Left lung (tissue), 10 donors: ENCODE measurements around the gene SPECC1L. TPM values are rescaled to one million over a fixed set of nuclear protein-coding genes. Genes with fewer than 3 reads are reported as not detected.
"Not testable (repeated sequence)": the region's sequence is repeated elsewhere in the genome, so short reads cannot be mapped to it uniquely, and the experiment has no call there.

Experiments used
- ATAC-seq: fragments of 200-7000 bp; cut with Tn5 transposase; one replicate; pipeline ENCODE4 v1.9.1; 2020; ENCODE audit warnings: moderate library complexity
- DNase-seq, 4 donors: peaks; one replicate each; pipeline ENCODE4 v3.0.0-alpha.2; 2013 to 2020
- H3K27ac ChIP-seq, 2 donors: fragments of 200-600 bp; sonication (generic) in 1 of 2; one replicate each; pipeline versions ENCODE4 v1.5.0 to v1.8.0; 2020 to 2021
- H3K27me3 ChIP-seq, 2 donors: fragments of 200-600 bp; sonication (generic) in 1 of 2; one replicate each; pipeline versions ENCODE4 v1.5.0 to v1.8.0; 2020 to 2021
- H3K36me3 ChIP-seq, 2 donors: fragments of 200-600 bp; sonication (generic) in 1 of 2; one replicate each; pipeline versions ENCODE4 v1.5.0 to v1.8.0; 2020 to 2021
- H3K4me1 ChIP-seq, 2 donors: fragments of 200-600 bp; one replicate each; pipeline ENCODE4 v1.8.0; 2021
- H3K4me3 ChIP-seq, 2 donors: fragments of 200-600 bp; sonication (generic) in 1 of 2; one replicate each; pipeline versions ENCODE4 v1.5.0 to v1.8.0; 2020 to 2021; ENCODE audit warnings: mild to moderate bottlenecking in 1 of 2
- H3K9me3 ChIP-seq, 2 donors: fragments of 200-600 bp; sonication (generic) in 1 of 2; one replicate each; pipeline versions ENCODE4 v1.5.0 to v1.8.0; 2020 to 2021
- CTCF ChIP-seq, 2 donors: fragments of 200-600 bp; sonication (generic) in 1 of 2; IDR thresholded peaks; one replicate each; pipeline versions ENCODE4 v1.5.0 to v1.8.0; 2021; ENCODE audit warnings: antibody characterized with exemption in 2 of 2
- intact Hi-C, 2 donors: fragments of 100-400 bp; cut with DNase I; formaldehyde crosslinking; loops; one replicate each; pipeline versions ENCODE4 v1.11.2 to v1.14.2; 2022
- polyA plus RNA-seq, 6 donors: library from polyadenylated mRNA; unstranded; fragments of 120-200 nt; gene quantifications; one replicate each; pipeline ENCODE4 v1.2.1, GENCODE V29; 2013; ENCODE audit not compliant: insufficient read length in 6 of 6
- total RNA-seq, 2 donors: library from RNA; stranded (reverse); fragmentation: NEBNext Ultra II Directional; extraction: Animal tissue kit (Norgen Biotek cat#: 25700); gene quantifications; one replicate each; pipeline ENCODE4 v1.2.1, GENCODE V29; 2021
- donor health status: DM: no; HTN: yes; CAD: no.
- donor health status: DM: no; HTN: no; CAD: no.

Gene SPECC1L
- total and polyA plus RNA-seq, 8 donors = 70.9 to 94.4 (median 80.9) TPM

- ATAC-seq (no peak), DNase-seq (peak in 1 of 4 donors; percentile 88)
- Histone ChIP-seq H3K27me3 (no peaks in the 10 kb centered on the region), H3K9me3 (no peaks in the 10 kb centered on the region), H3K36me3 (no peaks in the 10 kb centered on the region), H3K4me3 (peak overlapping the region; percentile 75 to 79), H3K27ac (peak overlapping the region; percentile 93 to 98), H3K4me1 (peaks cover 20 to 37% of the 10 kb centered on the region in 2 donors)
- intact Hi-C loops = no loop called here
- no peak for TF ChIP-seq CTCF (IDR thresholded peaks at IDR 0.05)
Measured at GRCh38 chr22:24271386-24271854, 789 bp downstream of the SPECC1L start.

- H3K4me1 ChIP-seq = peaks cover 20 to 37% of the 10 kb centered on the region in 2 donors
- intact Hi-C loops, H3K36me3 ChIP-seq, H3K27ac ChIP-seq, H3K27me3 ChIP-seq, DNase-seq, H3K4me3 ChIP-seq, H3K9me3 ChIP-seq, ATAC-seq: not testable (repeated sequence)
Measured at GRCh38 chr22:24273031-24273430, 2.4 kb downstream of the SPECC1L start.

- H3K4me3 ChIP-seq, H3K27me3 ChIP-seq, DNase-seq, H3K9me3 ChIP-seq, H3K36me3 ChIP-seq, intact Hi-C loops, ATAC-seq: not testable (repeated sequence)
- Histone ChIP-seq H3K27ac (peak overlapping the region; percentile 16 to 41), H3K4me1 (peaks cover 20 to 37% of the 10 kb centered on the region in 2 donors)
Measured at GRCh38 chr22:24273906-24274305, 3.3 kb downstream of the SPECC1L start.

GRCh38 chr22:24274696-24275405, 4.2 kb downstream of the SPECC1L start:
- DNase-seq, H3K4me3 ChIP-seq, H3K36me3 ChIP-seq, H3K27me3 ChIP-seq, ATAC-seq, intact Hi-C loops, H3K9me3 ChIP-seq: not testable (repeated sequence)
- peaks cover 20 to 37% of the 10 kb centered on the region in 2 donors for H3K4me1 ChIP-seq
- H3K27ac ChIP-seq = peak overlapping the region; percentile 39 to 43

- DNase-seq, intact Hi-C loops, ATAC-seq, H3K4me3 ChIP-seq, H3K36me3 ChIP-seq, H3K27ac ChIP-seq, H3K27me3 ChIP-seq, H3K9me3 ChIP-seq: not testable (repeated sequence)
- peaks cover 9 to 15% of the 10 kb centered on the region in 2 donors for H3K4me1 ChIP-seq
Measured at GRCh38 chr22:24280363-24280762, 9.7 kb downstream of the SPECC1L start.

GRCh38 chr22:24282401-24282800, 11.8 kb downstream of the SPECC1L start:
- no peak for DNase-seq
- H3K9me3 ChIP-seq = no peaks in the 10 kb centered on the region
- H3K4me1 ChIP-seq = peaks cover 21 to 25% of the 10 kb centered on the region in 2 donors
- intact Hi-C loops = no loop called here
- H3K36me3 ChIP-seq = no peaks in the 10 kb centered on the region
- no peak overlapping the region for H3K4me3 ChIP-seq
- TF ChIP-seq CTCF (IDR thresholded peaks at IDR 0.05) = no peak
- ATAC-seq = no peak
- no peak overlapping the region for H3K27ac ChIP-seq
- H3K27me3 ChIP-seq = no peaks in the 10 kb centered on the region

GRCh38 chr22:24284747-24285203, 14.1 kb downstream of the SPECC1L start:
- ATAC-seq (no peak), DNase-seq (no peak)
- Histone ChIP-seq H3K27me3 (no peaks in the 10 kb centered on the region), H3K27ac (peak overlapping the region; percentile 4 to 55), H3K4me1 (peaks cover 24 to 37% of the 10 kb centered on the region in 2 donors), H3K36me3 (no peaks in the 10 kb centered on the region), H3K9me3 (no peaks in the 10 kb centered on the region), H3K4me3 (no peak overlapping the region)
- no peak for TF ChIP-seq CTCF (IDR thresholded peaks at IDR 0.05)
- intact Hi-C loops = no loop called here
